Measurements from ENCODE around the gene PCGF2. TPM values are rescaled to one million over a fixed set of nuclear protein-coding genes. Genes with fewer than 3 reads are reported as not detected.
"Not testable (repeated sequence)": the region's sequence is repeated elsewhere in the genome, so short reads cannot be mapped to it uniquely, and the experiment has no call there.

The PCGF2 gene
- total RNA-seq, 2 donors from 2014 or later: 41.1 to 53.7 TPM

- peak; percentile 76 to 83 for DNase-seq
- intact Hi-C loops (cut with DNase I, micrococcal nuclease): not testable (repeated sequence)
Observed at GRCh38 chr17:38726145-38726544, 22.0 kb downstream of the PCGF2 start.

GRCh38 chr17:38725066-38725465 lies 23.1 kb downstream of the PCGF2 start:
- intact Hi-C loops (cut with DNase I, micrococcal nuclease): no loop called here
- no peak for ATAC-seq
- no peak for DNase-seq

More at GRCh38 chr17:38726145-38726544, 22.0 kb downstream of the PCGF2 start:
- peak; percentile 67 for ATAC-seq

GRCh38 chr17:38724337-38724988 lies 23.7 kb downstream of the PCGF2 start:
- DNase-seq: peak; percentile 79
- intact Hi-C loops (cut with DNase I, micrococcal nuclease): no loop called here
- peak; percentile 58 for ATAC-seq

- ATAC-seq: no peak
- intact Hi-C loops (cut with DNase I, micrococcal nuclease): no loop called here
- no peak for DNase-seq
Observed at GRCh38 chr17:38721802-38722201, 26.3 kb downstream of the PCGF2 start.

- ATAC-seq (no peak), DNase-seq (no peak)
- intact Hi-C loops (cut with DNase I, micrococcal nuclease): no loop called here
Observed at GRCh38 chr17:38720941-38721340, 27.2 kb downstream of the PCGF2 start.

- ATAC-seq: no peak
- no peak for DNase-seq
- intact Hi-C loops (cut with DNase I, micrococcal nuclease): no loop called here
Observed at GRCh38 chr17:38719943-38720641, 28.0 kb downstream of the PCGF2 start.

GRCh38 chr17:38719289-38719942 lies 28.7 kb downstream of the PCGF2 start:
- DNase-seq (no peak), ATAC-seq (no peak)
- intact Hi-C loops (cut with DNase I, micrococcal nuclease): no loop called here

GRCh38 chr17:38717139-38717745 lies 30.9 kb downstream of the PCGF2 start:
- ATAC-seq (no peak), DNase-seq (no peak)
- intact Hi-C loops (cut with DNase I, micrococcal nuclease): no loop called here

GRCh38 chr17:38716368-38717005 lies 31.6 kb downstream of the PCGF2 start:
- ATAC-seq (no peak), DNase-seq (no peak)
- intact Hi-C loops (cut with DNase I, micrococcal nuclease): no loop called here

- ATAC-seq: no peak
- DNase-seq: no peak
- intact Hi-C loops (cut with DNase I, micrococcal nuclease): no loop called here
Observed at GRCh38 chr17:38715216-38715943, 32.8 kb downstream of the PCGF2 start.

GRCh38 chr17:38713456-38714075 lies 34.6 kb downstream of the PCGF2 start:
- intact Hi-C loops (cut with DNase I, micrococcal nuclease): no loop called here
- DNase-seq (no peak), ATAC-seq (no peak)

- no peak for ATAC-seq
- DNase-seq: no peak
- intact Hi-C loops (cut with DNase I, micrococcal nuclease): no loop called here
Observed at GRCh38 chr17:38712593-38712992, 35.5 kb downstream of the PCGF2 start.

- ATAC-seq: no peak
- no peak for DNase-seq
- intact Hi-C loops (cut with DNase I, micrococcal nuclease): no loop called here
Observed at GRCh38 chr17:38711792-38712571, 36.2 kb downstream of the PCGF2 start.

- DNase-seq (no peak), ATAC-seq (no peak)
- intact Hi-C loops (cut with DNase I, micrococcal nuclease): no loop called here
Observed at GRCh38 chr17:38710985-38711384, 37.2 kb downstream of the PCGF2 start.

GRCh38 chr17:38710604-38710962 lies 37.6 kb downstream of the PCGF2 start:
- no peak for DNase-seq
- no peak for ATAC-seq
- intact Hi-C loops (cut with DNase I, micrococcal nuclease): no loop called here

- DNase-seq: no peak
- no peak for ATAC-seq
- intact Hi-C loops (cut with DNase I, micrococcal nuclease): no loop called here
Observed at GRCh38 chr17:38709864-38710603, 38.1 kb downstream of the PCGF2 start.

All from left colon (tissue), 2 donors.